NCI-H526 treated with DMSO at 0.1 percent for 48 hours (cell line): ENCODE measurements around the gene LHPP.
"Not testable (repeated sequence)": the region's sequence is repeated elsewhere in the genome, so short reads cannot be mapped to it uniquely, and the experiment has no call there.

Experiments
- DNase-seq: peaks from one replicate; lab custom pipeline; 2025; lab: John Stamatoyannopoulos, UW

Gene LHPP

GRCh38 chr10:124606822-124607221 is 145.2 kb downstream of the LHPP start:
- DNase-seq: no peak

DNA sequence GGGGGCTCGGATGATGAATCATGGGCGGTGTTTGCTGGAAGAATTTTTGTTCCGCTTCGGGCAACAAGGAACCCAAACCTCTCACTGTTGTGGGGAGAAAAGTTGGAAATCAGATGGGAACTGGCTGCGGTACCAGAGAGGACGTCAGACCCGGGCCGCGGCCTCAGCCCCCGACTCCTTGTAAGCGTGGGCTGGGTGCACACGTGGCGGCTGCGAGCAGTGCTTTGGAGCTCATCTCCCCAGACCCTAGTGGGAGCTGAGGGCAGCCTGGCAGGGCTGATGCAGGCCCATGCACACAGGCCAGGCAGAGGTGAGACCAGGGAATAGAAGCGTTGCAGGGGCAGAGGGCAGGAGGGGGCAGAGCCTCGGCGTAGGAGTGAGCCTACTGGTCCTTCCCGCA is 146.1 kb downstream of the LHPP start:
- DNase-seq: no peak

DNA sequence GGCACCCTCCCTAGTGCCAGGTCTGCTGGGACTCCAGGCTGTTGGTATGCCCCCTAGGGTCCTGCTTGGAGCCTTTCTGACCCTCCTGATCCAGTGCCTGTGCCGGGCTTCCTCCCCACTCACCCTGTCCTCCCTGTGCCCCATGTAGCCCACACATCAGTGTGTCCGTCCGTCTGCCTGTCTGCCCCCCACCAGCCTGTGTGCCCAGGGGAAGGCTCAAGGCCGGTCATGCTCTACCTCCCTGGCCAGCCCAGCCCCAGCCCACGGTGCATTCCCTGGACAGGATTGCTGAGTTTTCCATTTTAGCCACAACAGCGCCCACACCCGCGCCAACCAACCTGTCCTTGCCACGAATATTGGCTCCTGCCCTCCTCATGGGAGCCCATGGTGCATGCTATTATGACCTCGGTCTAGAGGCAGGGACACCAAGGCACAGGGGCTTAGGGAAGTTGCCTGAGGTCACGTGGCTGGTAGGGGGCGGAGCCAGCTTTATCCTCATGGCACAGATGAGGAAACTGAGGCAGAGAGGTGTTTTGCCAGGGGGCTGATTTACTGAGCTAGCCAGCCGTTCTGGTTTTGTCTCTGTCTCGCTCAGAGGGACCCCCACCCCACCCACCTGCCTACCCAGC is 146.6 kb downstream of the LHPP start:
- no peak for DNase-seq

- DNase-seq: no peak
These were observed 148.1 kb downstream of the LHPP start for GRCh38 chr10:124609698-124610097.

DNA sequence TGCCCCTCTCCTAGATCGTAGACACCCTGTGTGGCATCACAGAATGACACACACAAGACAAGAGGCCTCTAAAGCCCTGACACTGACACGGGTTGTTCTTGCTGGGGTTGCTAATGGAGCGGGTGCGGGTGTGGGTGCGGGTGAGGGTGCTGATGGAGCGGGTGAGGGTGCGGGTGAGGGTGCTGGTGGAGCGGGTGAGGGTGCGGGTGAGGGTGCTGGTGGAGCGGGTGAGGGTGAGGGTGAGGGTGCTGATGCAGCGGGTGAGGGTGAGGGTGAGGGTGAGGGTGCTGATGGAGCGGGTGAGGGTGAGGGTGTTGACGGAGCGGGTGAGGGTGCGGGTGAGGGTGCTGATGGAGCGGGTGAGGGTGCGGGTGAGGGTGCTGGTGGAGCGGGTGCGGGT is 148.6 kb downstream of the LHPP start:
- DNase-seq: not testable (repeated sequence)

GRCh38 chr10:124610851-124611250 is 149.2 kb downstream of the LHPP start:
- not testable (repeated sequence) for DNase-seq

DNA sequence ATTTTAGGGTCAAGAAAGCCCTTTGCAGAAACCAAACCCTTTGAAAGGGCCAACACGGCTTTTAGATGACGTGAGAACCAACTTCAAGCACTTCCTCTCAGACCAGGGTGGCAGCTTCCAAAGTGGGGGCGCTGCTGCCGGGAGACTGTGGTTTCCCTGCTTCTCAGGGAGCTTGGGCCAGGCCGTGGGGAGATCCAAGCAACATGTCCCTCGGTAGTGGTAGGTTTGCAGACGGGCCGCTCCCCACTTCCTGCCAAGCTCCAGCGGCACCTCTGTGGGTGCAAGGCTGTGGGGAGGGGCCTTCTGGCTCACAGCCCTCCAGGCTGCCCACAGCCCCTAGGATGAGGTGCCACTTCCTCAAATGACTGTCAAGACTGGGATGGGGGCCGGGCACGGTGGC is 150.1 kb downstream of the LHPP start:
- DNase-seq: no peak

- DNase-seq: no peak
These were observed 151.2 kb downstream of the LHPP start for GRCh38 chr10:124612611-124613498.

- no peak for DNase-seq
These were observed 152.5 kb downstream of the LHPP start for GRCh38 chr10:124614003-124614659.

DNA sequence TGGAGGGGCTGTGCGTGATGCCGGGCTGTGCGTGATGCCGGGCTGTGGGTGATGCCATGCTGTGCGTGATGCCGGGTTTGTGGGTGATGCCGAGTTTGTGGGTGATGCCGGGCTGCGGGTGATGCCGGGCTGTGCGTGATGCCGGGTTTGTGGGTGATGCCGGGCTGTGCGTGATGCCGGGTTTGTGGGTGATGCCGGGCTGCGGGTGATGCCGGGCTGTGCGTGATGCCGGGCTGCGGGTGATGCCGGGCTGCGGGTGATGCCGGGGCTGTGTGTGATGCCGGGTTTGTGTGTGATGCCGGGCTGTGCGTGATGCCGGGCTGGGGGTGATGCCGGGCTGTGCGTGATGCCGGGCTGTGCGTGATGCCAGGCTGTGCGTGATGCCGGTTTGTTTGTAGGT is 153.6 kb downstream of the LHPP start:
- DNase-seq: no peak

- DNase-seq: no peak
These were observed 154.6 kb downstream of the LHPP start for GRCh38 chr10:124616040-124616835.

DNA sequence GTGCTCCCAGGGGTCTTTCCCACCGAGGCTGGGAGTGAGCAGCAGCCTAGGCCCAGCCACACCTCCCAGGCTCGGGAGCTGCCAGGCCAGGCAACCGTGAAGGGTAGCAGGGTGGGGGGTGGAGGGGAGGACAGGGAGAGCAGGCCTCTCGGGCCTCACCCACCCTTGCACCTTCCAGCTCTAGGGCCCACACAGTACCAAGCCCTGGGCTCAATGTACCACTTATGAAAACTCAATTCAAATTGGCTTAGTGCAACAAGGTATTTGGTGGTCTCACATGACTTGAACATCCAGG is 155.2 kb downstream of the LHPP start:
- no peak for DNase-seq

DNA sequence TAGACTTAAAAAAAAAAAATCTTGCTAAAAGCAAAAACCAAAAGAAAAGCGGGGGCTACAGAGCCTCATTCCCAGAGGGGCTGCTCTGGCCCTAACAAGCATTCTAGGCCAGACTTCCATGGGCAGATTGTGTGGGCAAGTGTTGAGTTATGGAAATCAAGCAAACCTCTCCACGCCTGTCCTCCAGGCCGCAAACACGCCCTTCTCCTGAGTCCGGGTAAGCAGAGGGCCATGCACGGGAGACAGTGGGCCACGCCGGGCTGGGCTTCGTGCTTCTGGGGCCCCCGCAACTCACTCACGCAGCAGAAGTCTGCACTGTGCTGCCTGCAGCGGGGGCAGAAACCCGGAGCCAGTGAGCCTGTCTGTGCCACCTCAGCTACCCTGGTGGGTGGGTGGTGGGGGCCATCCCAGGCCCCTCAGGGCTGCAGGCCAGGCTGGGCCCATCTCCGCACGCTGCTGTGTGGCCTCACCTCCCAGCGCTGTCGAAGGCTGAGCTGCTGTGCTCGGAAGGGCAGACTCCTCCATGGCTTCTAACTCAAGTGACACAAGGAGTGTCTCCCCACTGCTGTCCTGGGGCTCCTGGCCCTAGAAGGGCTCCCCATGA is 156.9 kb downstream of the LHPP start:
- DNase-seq: no peak

- DNase-seq: peak; percentile 60
These were observed 157.6 kb downstream of the LHPP start for GRCh38 chr10:124619195-124619594.

GRCh38 chr10:124619802-124620490 is 158.3 kb downstream of the LHPP start:
- DNase-seq: no peak

DNA sequence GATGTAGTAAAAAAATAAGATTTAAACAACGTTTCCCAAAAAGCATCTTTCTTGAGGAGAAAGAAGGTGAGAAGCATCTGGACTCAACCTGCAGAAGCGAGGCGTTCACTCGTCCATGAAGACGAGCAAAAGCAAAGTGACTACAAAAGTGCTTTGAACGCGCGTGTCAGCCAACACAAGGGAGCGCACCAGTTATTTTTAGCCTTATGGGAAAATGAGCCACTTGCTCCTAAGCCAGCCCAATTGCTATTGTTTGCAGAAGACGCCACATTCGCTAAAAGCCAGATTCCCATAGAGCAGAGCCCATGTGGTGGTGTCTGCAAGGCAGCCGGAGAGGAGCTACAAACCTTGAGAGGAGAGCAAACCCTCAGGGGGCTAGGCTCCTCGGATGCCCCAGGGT is 160.0 kb downstream of the LHPP start:
- no peak for DNase-seq

DNA sequence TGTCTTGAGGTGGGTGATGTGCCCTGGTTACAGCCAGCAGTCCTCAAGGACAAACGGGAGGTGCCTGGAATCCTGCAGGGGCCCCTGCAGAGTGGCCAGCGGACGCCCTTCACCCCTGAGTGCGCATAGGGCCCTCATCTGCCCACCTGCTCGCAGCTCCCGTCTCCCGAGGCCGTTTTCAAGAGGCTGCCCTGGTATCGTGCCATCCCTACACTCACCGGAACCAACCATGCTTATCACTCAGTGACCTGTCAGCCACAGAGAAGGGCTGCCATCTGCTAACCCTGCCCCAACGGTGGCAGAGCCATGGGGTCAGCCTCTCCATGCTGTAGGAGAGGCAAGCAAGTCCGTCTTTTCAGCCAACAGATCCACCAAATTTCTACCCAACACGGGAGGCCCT is 160.5 kb downstream of the LHPP start:
- DNase-seq: no peak

DNA sequence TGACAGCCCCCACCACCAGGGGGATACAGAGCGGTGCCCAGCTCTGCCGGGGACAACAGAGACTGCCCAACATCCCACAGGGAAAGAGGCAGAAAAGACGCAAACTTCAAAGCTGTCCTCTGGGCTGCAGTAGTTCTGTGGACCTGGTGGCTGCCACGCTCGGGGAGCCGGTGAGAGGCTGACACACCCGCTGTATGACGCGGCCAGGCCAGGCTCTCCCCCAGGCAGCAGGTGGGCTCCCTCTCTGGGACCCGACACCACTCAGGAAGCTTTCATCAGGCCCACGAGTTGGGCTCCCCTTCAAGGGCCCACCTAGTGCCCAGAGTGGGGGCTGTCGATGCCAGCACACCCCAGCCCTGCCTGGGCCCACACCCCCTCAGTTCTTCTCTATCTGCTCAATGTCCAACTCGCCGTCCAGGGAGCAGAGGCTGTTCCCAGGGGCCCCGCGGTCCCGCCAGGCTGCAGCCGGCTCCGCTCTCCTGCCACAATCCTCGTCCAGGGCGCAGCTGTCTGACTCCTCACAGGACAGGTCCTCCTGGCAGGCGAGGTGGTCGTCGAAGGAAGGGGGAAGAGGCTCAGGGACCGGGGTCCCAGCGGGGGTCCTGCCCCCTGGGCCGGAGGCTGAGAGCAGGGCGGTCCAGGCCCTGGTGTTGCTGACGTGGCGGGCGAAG is 161.4 kb downstream of the LHPP start:
- no peak for DNase-seq

GRCh38 chr10:124624006-124624405 is 162.4 kb downstream of the LHPP start:
- DNase-seq: no peak

GRCh38 chr10:124624466-124624865 is 162.8 kb downstream of the LHPP start:
- DNase-seq: no peak

DNA sequence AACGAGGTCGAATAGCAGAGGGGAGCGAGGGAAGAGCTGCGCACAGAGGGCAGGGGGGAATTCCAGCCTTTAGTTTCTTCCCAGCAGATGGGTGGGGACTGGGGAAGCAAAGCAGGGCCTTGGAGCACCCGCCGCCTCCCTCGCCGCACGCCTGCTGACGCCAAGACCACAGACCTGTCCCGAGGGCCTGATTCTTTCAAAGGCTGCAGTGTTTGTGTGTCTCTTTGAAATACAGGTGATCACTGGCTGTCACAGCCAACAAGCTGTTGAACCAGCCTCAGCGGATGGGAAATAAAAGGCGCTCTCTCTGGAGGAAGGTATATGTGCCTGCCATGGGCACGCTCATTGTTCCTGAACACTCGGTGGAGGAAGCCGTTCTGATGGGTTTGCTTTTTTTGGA is 163.3 kb downstream of the LHPP start:
- peak; percentile 59 for DNase-seq
